SK-N-SH treated with all-trans-retinoic acid at 6 μM for 48 hours (cell line): Measurements from ENCODE around the gene MTARC2.

ENCODE experiments used
- ATAC-seq: fragments of 200-7000 bp; cut with Tn5 transposase; 3 replicates; pipeline ENCODE4 v1.9.1; 2020; ENCODE audit warnings: mild to moderate bottlenecking, moderate library complexity
- ARNTL ChIP-seq: fragments of 450-650 bp; formaldehyde crosslinking; IDR thresholded peaks from 2 replicates; pipeline ENCODE4 v1.5.0; 2020; ENCODE audit warnings: low read depth, mild to moderate bottlenecking, moderate library complexity, borderline replicate concordance
- CSRNP3 ChIP-seq: fragments of 250-450 bp; sonication (Bioruptor Pico); IDR thresholded peaks from 2 replicates; pipeline ENCODE4 v1.5.1; 2021; ENCODE audit warnings: mild to moderate bottlenecking, moderate library complexity
- GLIS3 ChIP-seq: fragments of 250-450 bp; sonication (Bioruptor Pico); IDR thresholded peaks from 2 replicates; pipeline ENCODE4 v1.5.0; 2020; ENCODE audit warnings: mild to moderate bottlenecking, moderate library complexity
- ISL1 ChIP-seq: fragments of 250-450 bp; sonication (Bioruptor Pico); IDR thresholded peaks from 2 replicates; pipeline ENCODE4 v2.1.2; 2022; ENCODE audit warnings: mild to moderate bottlenecking, moderate library complexity
- OSR1 ChIP-seq: fragments of 250-450 bp; sonication (Bioruptor Pico); IDR thresholded peaks from 2 replicates; pipeline ENCODE4 v1.8.0; 2022; ENCODE audit warnings: moderate library complexity, mild to moderate bottlenecking, inconsistent platforms
- PPARA ChIP-seq: fragments of 250-450 bp; sonication (Bioruptor Pico); IDR thresholded peaks from 2 replicates; pipeline ENCODE4 v1.5.0; 2020; ENCODE audit warnings: mild to moderate bottlenecking, borderline replicate concordance
- RARB ChIP-seq: fragments of 250-450 bp; sonication (Bioruptor Pico); IDR thresholded peaks from 2 replicates; pipeline ENCODE4 v1.8.0; 2021; ENCODE audit warnings: mild to moderate bottlenecking, moderate library complexity
- SNAI2 ChIP-seq: fragments of 250-450 bp; sonication (Bioruptor Pico); IDR thresholded peaks from 2 replicates; pipeline ENCODE4 v1.5.0; 2020; ENCODE audit warnings: mild to moderate bottlenecking, moderate library complexity
- TCF4 ChIP-seq: fragments of 250-450 bp; sonication (Bioruptor Pico); IDR thresholded peaks from 2 replicates; pipeline ENCODE4 v1.8.0; 2021; ENCODE audit warnings: mild to moderate bottlenecking, moderate library complexity, borderline replicate concordance
- TOX ChIP-seq: fragments of 250-450 bp; sonication (Bioruptor Pico); IDR thresholded peaks from 2 replicates; pipeline ENCODE4 v1.8.0; 2021; ENCODE audit warnings: mild to moderate bottlenecking, moderate library complexity, borderline replicate concordance
- ZC3H10 ChIP-seq: fragments of 250-450 bp; sonication (Bioruptor Pico); IDR thresholded peaks from 2 replicates; pipeline ENCODE4 v1.5.1; 2021; ENCODE audit warnings: mild to moderate bottlenecking, moderate library complexity
- ZFP3 ChIP-seq: fragments of 250-450 bp; sonication (Bioruptor Pico); IDR thresholded peaks from 2 replicates; pipeline ENCODE4 v1.5.0; 2020; ENCODE audit warnings: mild to moderate bottlenecking, moderate library complexity
- ZFP30 ChIP-seq: fragments of 450-650 bp; formaldehyde crosslinking; IDR thresholded peaks from 2 replicates; pipeline ENCODE4 v1.5.0; 2022; ENCODE audit warnings: mild to moderate bottlenecking, moderate library complexity
- ZNF565 ChIP-seq: fragments of 450-650 bp; formaldehyde crosslinking; conservative IDR thresholded peaks from 2 replicates; pipeline ENCODE4 v1.5.0; 2020; ENCODE audit warnings: low read depth, mild to moderate bottlenecking, moderate library complexity
- ZNF70 ChIP-seq: fragments of 450-650 bp; formaldehyde crosslinking; IDR thresholded peaks from 2 replicates; pipeline ENCODE4 v1.5.0; 2020; ENCODE audit warnings: mild to moderate bottlenecking, moderate library complexity
- TF ChIP-seq, protein P1 (sequence below): fragments of 250-450 bp; sonication (Bioruptor Pico); IDR thresholded peaks from 2 replicates; pipeline ENCODE4 v1.5.0; 2020; ENCODE audit warnings: mild to moderate bottlenecking, moderate library complexity
- TF ChIP-seq, protein P2 (sequence below): fragments of 250-450 bp; sonication (Bioruptor Pico); IDR thresholded peaks from 2 replicates; pipeline ENCODE4 v1.8.0; 2020; ENCODE audit warnings: mild to moderate bottlenecking, moderate library complexity, borderline replicate concordance
- TF ChIP-seq, protein P3 (sequence below): fragments of 250-450 bp; sonication (Bioruptor Pico); IDR thresholded peaks from 2 replicates; pipeline ENCODE4 v1.8.0; 2021; ENCODE audit warnings: low read depth, mild to moderate bottlenecking, moderate library complexity, borderline replicate concordance

The MTARC2 gene

GRCh38 chr1:220757441-220757840 is 9.3 kb downstream of the MTARC2 start:
- TF ChIP-seq OSR1 (CRISPR knock-in tag): no peak
- TF ChIP-seq TOX: no peak
- ATAC-seq: no peak

- ATAC-seq: no peak
- TF ChIP-seq ISL1 (CRISPR knock-in tag) (no peak), RARB (CRISPR knock-in tag) (no peak), GLIS3 (CRISPR knock-in tag) (no peak), CSRNP3 (CRISPR knock-in tag) (no peak), PPARA (CRISPR knock-in tag) (no peak), SNAI2 (CRISPR knock-in tag) (no peak), TCF4 (CRISPR knock-in tag) (no peak), ZNF565 (CRISPR knock-in tag) (no peak), TOX (no peak)
These were observed 11.0 kb downstream of the MTARC2 start for GRCh38 chr1:220759147-220759546.

GRCh38 chr1:220761688-220762427 is 13.7 kb downstream of the MTARC2 start:
- no peak for ATAC-seq
- TF ChIP-seq ZFP30 (CRISPR knock-in tag) (no peak), ARNTL (CRISPR knock-in tag) (no peak), ZFP3 (no peak), ZC3H10 (CRISPR knock-in tag) (no peak), RARB (CRISPR knock-in tag) (no peak)
- TF ChIP-seq, protein P1, sequence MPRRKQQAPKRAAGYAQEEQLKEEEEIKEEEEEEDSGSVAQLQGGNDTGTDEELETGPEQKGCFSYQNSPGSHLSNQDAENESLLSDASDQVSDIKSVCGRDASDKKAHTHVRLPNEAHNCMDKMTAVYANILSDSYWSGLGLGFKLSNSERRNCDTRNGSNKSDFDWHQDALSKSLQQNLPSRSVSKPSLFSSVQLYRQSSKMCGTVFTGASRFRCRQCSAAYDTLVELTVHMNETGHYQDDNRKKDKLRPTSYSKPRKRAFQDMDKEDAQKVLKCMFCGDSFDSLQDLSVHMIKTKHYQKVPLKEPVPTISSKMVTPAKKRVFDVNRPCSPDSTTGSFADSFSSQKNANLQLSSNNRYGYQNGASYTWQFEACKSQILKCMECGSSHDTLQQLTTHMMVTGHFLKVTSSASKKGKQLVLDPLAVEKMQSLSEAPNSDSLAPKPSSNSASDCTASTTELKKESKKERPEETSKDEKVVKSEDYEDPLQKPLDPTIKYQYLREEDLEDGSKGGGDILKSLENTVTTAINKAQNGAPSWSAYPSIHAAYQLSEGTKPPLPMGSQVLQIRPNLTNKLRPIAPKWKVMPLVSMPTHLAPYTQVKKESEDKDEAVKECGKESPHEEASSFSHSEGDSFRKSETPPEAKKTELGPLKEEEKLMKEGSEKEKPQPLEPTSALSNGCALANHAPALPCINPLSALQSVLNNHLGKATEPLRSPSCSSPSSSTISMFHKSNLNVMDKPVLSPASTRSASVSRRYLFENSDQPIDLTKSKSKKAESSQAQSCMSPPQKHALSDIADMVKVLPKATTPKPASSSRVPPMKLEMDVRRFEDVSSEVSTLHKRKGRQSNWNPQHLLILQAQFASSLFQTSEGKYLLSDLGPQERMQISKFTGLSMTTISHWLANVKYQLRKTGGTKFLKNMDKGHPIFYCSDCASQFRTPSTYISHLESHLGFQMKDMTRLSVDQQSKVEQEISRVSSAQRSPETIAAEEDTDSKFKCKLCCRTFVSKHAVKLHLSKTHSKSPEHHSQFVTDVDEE (CRISPR knock-in tag): no peak

- ATAC-seq: no peak
These were observed 16.6 kb downstream of the MTARC2 start for GRCh38 chr1:220764757-220765156.

More at GRCh38 chr1:220764757-220765156, 16.6 kb downstream of the MTARC2 start:
- TF ChIP-seq, protein P2, sequence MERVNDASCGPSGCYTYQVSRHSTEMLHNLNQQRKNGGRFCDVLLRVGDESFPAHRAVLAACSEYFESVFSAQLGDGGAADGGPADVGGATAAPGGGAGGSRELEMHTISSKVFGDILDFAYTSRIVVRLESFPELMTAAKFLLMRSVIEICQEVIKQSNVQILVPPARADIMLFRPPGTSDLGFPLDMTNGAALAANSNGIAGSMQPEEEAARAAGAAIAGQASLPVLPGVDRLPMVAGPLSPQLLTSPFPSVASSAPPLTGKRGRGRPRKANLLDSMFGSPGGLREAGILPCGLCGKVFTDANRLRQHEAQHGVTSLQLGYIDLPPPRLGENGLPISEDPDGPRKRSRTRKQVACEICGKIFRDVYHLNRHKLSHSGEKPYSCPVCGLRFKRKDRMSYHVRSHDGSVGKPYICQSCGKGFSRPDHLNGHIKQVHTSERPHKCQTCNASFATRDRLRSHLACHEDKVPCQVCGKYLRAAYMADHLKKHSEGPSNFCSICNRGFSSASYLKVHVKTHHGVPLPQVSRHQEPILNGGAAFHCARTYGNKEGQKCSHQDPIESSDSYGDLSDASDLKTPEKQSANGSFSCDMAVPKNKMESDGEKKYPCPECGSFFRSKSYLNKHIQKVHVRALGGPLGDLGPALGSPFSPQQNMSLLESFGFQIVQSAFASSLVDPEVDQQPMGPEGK (CRISPR knock-in tag): no peak
- TF ChIP-seq, protein P3, sequence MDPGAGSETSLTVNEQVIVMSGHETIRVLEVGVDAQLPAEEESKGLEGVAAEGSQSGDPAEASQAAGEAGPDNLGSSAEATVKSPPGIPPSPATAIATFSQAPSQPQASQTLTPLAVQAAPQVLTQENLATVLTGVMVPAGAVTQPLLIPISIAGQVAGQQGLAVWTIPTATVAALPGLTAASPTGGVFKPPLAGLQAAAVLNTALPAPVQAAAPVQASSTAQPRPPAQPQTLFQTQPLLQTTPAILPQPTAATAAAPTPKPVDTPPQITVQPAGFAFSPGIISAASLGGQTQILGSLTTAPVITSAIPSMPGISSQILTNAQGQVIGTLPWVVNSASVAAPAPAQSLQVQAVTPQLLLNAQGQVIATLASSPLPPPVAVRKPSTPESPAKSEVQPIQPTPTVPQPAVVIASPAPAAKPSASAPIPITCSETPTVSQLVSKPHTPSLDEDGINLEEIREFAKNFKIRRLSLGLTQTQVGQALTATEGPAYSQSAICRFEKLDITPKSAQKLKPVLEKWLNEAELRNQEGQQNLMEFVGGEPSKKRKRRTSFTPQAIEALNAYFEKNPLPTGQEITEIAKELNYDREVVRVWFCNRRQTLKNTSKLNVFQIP (CRISPR knock-in tag): no peak
- TF ChIP-seq PPARA (CRISPR knock-in tag) (no peak), ZNF70 (CRISPR knock-in tag) (no peak), ZFP30 (CRISPR knock-in tag) (no peak), ARNTL (CRISPR knock-in tag) (no peak), TCF4 (CRISPR knock-in tag) (no peak)
